Breast epithelium (tissue), 4 donors: ENCODE measurements around the gene BTN1A1. TPM values are rescaled to one million over a fixed set of nuclear protein-coding genes. Genes with fewer than 3 reads are reported as not detected.
A peak's percentile ranks its signal among the peaks of the same experiment; 100 is the strongest.

Experiments used
- DNase-seq, 2 donors: peaks; one replicate each; pipeline ENCODE4 v3.0.0-alpha.2; 2019; ENCODE audit warnings: low spot score in 2 of 2
- H3K27ac ChIP-seq, 2 donors: fragments of 200-600 bp; sonication (generic) in 1 of 2; one replicate each; pipeline ENCODE4 v1.5.1; 2016 to 2019; ENCODE audit warnings: mild to moderate bottlenecking in 1 of 2
- H3K27me3 ChIP-seq, 2 donors: fragments of 200-600 bp; sonication (generic) in 1 of 2; one replicate each; pipeline versions ENCODE4 v1.5.1 to v1.6.0; 2017 to 2019; ENCODE audit warnings: control low read depth in 1 of 2, mild to moderate bottlenecking in 1 of 2
- H3K36me3 ChIP-seq: fragments of 200-600 bp; one replicate; pipeline ENCODE4 v1.5.1; 2019
- H3K4me1 ChIP-seq, 2 donors: fragments of 200-600 bp; sonication (generic); one replicate each; pipeline ENCODE4 v1.5.1; 2016 to 2019; ENCODE audit warnings: control low read depth in 1 of 2
- H3K4me3 ChIP-seq, 3 donors: fragments of 200-600 bp; sonication (generic); 1 replicate in 2 of 3; 2 replicates in 1 of 3; pipeline ENCODE4 v1.5.1; 2016 to 2019; ENCODE audit warnings: mild to moderate bottlenecking in 3 of 3, moderate library complexity in 2 of 3
- H3K9me3 ChIP-seq, 2 donors: fragments of 200-600 bp; sonication (generic) in 1 of 2; one replicate each; pipeline ENCODE4 v1.5.1; 2016 to 2019; ENCODE audit warnings: control low read depth in 1 of 2
- POLR2A ChIP-seq: fragments of 450-650 bp; IDR thresholded peaks from one replicate; pipeline ENCODE4 v1.6.1; 2016; ENCODE audit warnings: antibody characterized with exemption, mild to moderate bottlenecking, moderate library complexity
- POLR2AphosphoS5 ChIP-seq, 3 donors: sonication (generic); formaldehyde crosslinking; IDR thresholded peaks; one replicate each; pipeline ENCODE4 v1.6.1; 2017; ENCODE audit warnings: antibody characterized with exemption in 3 of 3
- intact Hi-C: fragments of 100-400 bp; cut with DNase I; formaldehyde crosslinking; loops from one replicate; pipeline ENCODE4 v1.15.1; 2023; ENCODE audit warnings: low total_unique reads
- total RNA-seq, 3 donors: library from RNA; depleted of rRNA; stranded (reverse); fragments of >200 nt; gene quantifications; one replicate each; pipeline ENCODE4 v1.1.0, GENCODE V29; 2016
- TF ChIP-seq, protein P1 (sequence below), 3 donors: fragments of 450-650 bp; IDR thresholded peaks; one replicate each; pipeline ENCODE4 v1.5.1; 2016 to 2017; ENCODE audit warnings: antibody characterized with exemption in 3 of 3, mild to moderate bottlenecking in 3 of 3, moderate library complexity in 3 of 3

Gene BTN1A1
- total RNA-seq, 3 donors from 2014 or later: not detected

DNA sequence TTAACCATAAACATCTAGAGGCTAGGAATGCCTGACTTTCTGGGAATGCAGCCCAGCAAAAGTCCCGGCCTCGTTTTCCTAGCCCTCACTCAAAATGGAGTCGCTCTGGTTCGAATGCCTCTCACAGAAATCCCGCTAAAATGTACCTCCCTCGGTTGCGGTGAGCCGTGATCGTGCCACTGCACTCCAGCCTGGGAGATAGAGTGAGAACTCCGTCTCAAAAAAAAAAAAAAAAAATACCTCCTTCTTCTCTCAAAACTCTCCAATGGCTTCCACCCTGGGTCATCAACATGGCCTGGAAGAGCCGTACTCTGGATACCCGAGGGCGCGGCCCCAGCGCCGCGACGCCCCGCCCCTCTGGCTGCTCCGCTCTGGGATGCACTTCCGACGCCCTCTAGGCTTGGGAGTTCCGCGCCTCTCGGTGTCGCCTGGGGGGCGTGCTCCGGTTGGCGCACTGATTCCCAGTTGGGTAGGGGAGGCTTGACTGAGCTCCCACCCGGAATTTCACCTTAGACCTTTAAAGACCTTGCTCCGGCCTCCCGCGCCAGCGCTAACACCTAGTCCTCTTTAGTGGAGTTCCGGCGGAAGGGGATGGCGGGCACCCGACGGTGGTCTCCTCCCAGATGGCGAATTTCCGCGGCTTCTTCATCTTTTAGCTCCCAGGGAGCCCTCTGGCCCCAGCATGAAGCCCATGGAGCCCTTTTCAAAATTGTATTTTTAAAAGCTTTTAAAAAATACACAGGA, 50.3 kb downstream of the BTN1A1 start:
- no peak for DNase-seq
- intact Hi-C loops: loop anchor here (10.0 kb wide), 1 partner anchor 236 kb away; no protein-coding TSS in a partner anchor
- peak in 1 of 3 donors; percentile 2 for TF ChIP-seq POLR2AphosphoS5 (IDR thresholded peaks at IDR 0.05)
- TF ChIP-seq POLR2A: no peak
- TF ChIP-seq, protein P1, sequence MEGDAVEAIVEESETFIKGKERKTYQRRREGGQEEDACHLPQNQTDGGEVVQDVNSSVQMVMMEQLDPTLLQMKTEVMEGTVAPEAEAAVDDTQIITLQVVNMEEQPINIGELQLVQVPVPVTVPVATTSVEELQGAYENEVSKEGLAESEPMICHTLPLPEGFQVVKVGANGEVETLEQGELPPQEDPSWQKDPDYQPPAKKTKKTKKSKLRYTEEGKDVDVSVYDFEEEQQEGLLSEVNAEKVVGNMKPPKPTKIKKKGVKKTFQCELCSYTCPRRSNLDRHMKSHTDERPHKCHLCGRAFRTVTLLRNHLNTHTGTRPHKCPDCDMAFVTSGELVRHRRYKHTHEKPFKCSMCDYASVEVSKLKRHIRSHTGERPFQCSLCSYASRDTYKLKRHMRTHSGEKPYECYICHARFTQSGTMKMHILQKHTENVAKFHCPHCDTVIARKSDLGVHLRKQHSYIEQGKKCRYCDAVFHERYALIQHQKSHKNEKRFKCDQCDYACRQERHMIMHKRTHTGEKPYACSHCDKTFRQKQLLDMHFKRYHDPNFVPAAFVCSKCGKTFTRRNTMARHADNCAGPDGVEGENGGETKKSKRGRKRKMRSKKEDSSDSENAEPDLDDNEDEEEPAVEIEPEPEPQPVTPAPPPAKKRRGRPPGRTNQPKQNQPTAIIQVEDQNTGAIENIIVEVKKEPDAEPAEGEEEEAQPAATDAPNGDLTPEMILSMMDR (IDR thresholded peaks at IDR 0.05): no peak
- Histone ChIP-seq H3K9me3 (no peaks in the 10 kb centered on the region), H3K4me3 (peak overlapping the region; percentile 35 to 79 (median 67)), H3K36me3 (no peaks in the 10 kb centered on the region), H3K4me1 (no peaks in the 10 kb centered on the region), H3K27me3 (no peaks in the 10 kb centered on the region), H3K27ac (peak overlapping the region; percentile 48 to 57)

DNA sequence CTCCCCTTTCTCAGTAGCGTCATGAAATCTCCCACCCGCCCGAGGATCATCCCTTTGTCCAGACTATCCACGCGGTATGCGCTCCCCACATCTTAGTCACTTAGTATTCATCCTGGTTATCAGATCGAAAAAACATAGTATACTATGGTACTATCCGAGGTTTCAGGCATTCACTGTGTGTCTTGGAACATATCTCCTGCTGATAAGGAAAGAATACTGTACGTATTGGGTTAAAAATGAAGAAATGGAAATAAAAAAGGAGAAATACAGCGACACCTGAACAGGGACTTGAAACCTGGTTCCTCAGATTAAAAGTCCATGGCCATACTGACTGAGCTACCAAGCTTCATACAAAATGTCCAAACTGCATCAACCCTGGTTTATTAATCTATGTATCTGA, 52.1 kb downstream of the BTN1A1 start:
- no peak overlapping the region for H3K27ac ChIP-seq
- H3K36me3 ChIP-seq: no peaks in the 10 kb centered on the region
- H3K4me1 ChIP-seq: no peaks in the 10 kb centered on the region
- no peaks in the 10 kb centered on the region for H3K27me3 ChIP-seq
- intact Hi-C loops: loop anchor here (2.0 to 10.0 kb wide), 2 partner anchors 13 to 237 kb away; partner anchors contain the start of gene HMGN4
- DNase-seq: no peak
- TF ChIP-seq, protein P1 (IDR thresholded peaks at IDR 0.05): no peak
- TF ChIP-seq POLR2AphosphoS5 (IDR thresholded peaks at IDR 0.05): no peak
- no peak for TF ChIP-seq POLR2A
- H3K4me3 ChIP-seq: no peak overlapping the region
- no peaks in the 10 kb centered on the region for H3K9me3 ChIP-seq

DNA sequence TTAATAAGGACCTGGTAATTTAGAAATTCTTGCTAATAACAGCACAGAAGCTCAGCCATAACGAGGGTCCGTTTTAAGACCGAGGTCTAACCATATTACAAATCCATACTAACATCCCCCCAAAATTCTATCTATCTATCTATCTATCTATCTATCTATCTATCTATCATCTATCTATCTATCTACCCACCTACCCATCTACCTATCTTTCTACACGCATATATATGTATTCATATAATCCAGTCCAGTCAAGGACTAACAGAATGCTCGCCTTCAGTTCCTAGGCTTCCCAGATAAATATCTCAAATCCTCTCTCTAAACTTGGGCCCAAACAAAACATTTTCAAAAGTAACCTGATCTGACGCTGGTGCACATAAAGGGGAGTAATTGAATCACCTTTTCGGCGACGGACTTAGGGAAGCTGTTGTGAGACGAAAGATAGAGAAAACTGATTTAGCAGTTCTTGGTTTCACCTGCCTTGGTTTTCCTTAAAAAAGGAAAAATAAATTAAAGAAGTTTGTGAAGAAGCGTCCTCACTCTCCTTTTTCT, 52.6 kb downstream of the BTN1A1 start:
- Histone ChIP-seq H3K27ac (peak overlapping the region; percentile 81 to 92), H3K36me3 (no peaks in the 10 kb centered on the region), H3K4me1 (no peaks in the 10 kb centered on the region)

DNA sequence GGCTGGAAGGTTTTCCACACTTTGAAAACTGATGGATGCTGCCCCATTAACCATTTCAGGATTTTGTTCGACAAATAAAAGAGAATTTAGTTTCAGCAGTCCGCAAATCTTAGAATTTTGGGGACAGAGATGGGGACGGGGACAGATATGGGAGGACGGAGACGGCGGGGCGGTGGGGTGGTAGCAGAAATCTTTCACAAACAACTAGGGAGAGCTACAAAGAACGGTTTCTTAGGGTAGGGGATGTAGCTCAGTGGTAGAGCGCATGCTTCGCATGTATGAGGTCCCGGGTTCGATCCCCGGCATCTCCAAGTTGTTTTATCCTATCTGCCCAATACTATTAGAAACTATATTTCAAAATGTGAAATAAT, 53.1 kb downstream of the BTN1A1 start:
- Histone ChIP-seq H3K4me3 (peak overlapping the region; percentile 34 to 70 (median 64)), H3K27ac (peak overlapping the region; percentile 81 to 92), H3K9me3 (no peaks in the 10 kb centered on the region), H3K4me1 (no peaks in the 10 kb centered on the region), H3K36me3 (no peaks in the 10 kb centered on the region), H3K27me3 (no peaks in the 10 kb centered on the region)
- intact Hi-C loops: loop anchor here (2.0 to 10.0 kb wide), 2 partner anchors 14 to 238 kb away; partner anchors contain the start of gene HMGN4
- TF ChIP-seq POLR2A (no peak), POLR2AphosphoS5 (IDR thresholded peaks at IDR 0.05) (peak in 1 of 3 donors; percentile 31)
- TF ChIP-seq, protein P1 (IDR thresholded peaks at IDR 0.05): no peak
- DNase-seq: peak in 1 of 2 donors; percentile 75

More for the DNA sequence above, 52.6 kb downstream of the BTN1A1 start:
- no peak for DNase-seq
- Histone ChIP-seq H3K4me3 (peak overlapping the region; percentile 34 to 70 (median 64)), H3K9me3 (no peaks in the 10 kb centered on the region), H3K27me3 (no peaks in the 10 kb centered on the region)
- TF ChIP-seq POLR2AphosphoS5 (IDR thresholded peaks at IDR 0.05): no peak
- TF ChIP-seq, protein P1 (IDR thresholded peaks at IDR 0.05): no peak
- TF ChIP-seq POLR2A: no peak
- intact Hi-C loops: loop anchor here (2.0 to 10.0 kb wide), 2 partner anchors 14 to 238 kb away; partner anchors contain the start of gene HMGN4
